Heart left ventricle (tissue), 16 donors: ENCODE measurements around the gene MYL6. TPM values are rescaled to one million over a fixed set of nuclear protein-coding genes. Genes with fewer than 3 reads are reported as not detected.
"Not testable (repeated sequence)": the region's sequence is repeated elsewhere in the genome, so short reads cannot be mapped to it uniquely, and the experiment has no call there.

ENCODE experiments used
- ATAC-seq, 4 donors: fragments of 200-7000 bp; cut with Tn5 transposase; one replicate each; pipeline ENCODE4 v1.9.1; 2020 to 2022; ENCODE audit warnings: moderate library complexity in 4 of 4, mild to moderate bottlenecking in 3 of 4, moderate number of reproducible peaks in 1 of 4
- DNase-seq, 5 donors: peaks; one replicate each; pipeline ENCODE4 v3.0.0-alpha.2; 2020
- H3K27ac ChIP-seq, 12 donors: fragments of 200-600 bp; sonication (generic) in 4 of 12; one replicate each; pipeline versions ENCODE4 v1.5.0 to v1.8.0; 2016 to 2022; ENCODE audit warnings: mild to moderate bottlenecking in 2 of 12
- H3K27me3 ChIP-seq, 9 donors: fragments of 200-600 bp; sonication (generic) in 2 of 9; one replicate each; pipeline versions ENCODE4 v1.5.1 to v1.8.0; 2016 to 2022; ENCODE audit warnings: mild to moderate bottlenecking in 3 of 9
- H3K36me3 ChIP-seq, 9 donors: fragments of 200-600 bp; sonication (generic) in 2 of 9; one replicate each; pipeline versions ENCODE4 v1.5.0 to v1.8.0; 2018 to 2022; ENCODE audit warnings: mild to moderate bottlenecking in 2 of 9
- H3K4me1 ChIP-seq, 12 donors: fragments of 200-600 bp; sonication (generic) in 4 of 12; one replicate each; pipeline versions ENCODE4 v1.5.0 to v1.8.0; 2016 to 2022; ENCODE audit warnings: mild to moderate bottlenecking in 3 of 12
- H3K4me3 ChIP-seq, 12 donors: fragments of 200-600 bp; sonication (generic) in 4 of 12; one replicate each; pipeline versions ENCODE4 v1.5.0 to v1.8.0; 2017 to 2022; ENCODE audit warnings: mild to moderate bottlenecking in 9 of 12, moderate library complexity in 4 of 12
- H3K9me3 ChIP-seq, 12 donors: fragments of 200-600 bp; sonication (generic) in 4 of 12; one replicate each; pipeline versions ENCODE4 v1.5.0 to v1.8.0; 2016 to 2022; ENCODE audit warnings: mild to moderate bottlenecking in 1 of 12
- POLR2A ChIP-seq, 2 donors: fragments of 450-650 bp; IDR thresholded peaks; one replicate each; pipeline ENCODE4 v1.6.1; 2017; ENCODE audit warnings: antibody characterized with exemption in 2 of 2, mild to moderate bottlenecking in 2 of 2, moderate library complexity in 2 of 2
- WGBS, 4 donors: extraction: QIAGEN DNeasy Blood & Tissue Kit in 2 of 4; methylation state at CpG; one replicate each; pipeline versions ENCODE4 v1.1.5 to v1.1.7; 2013 to 2018; 5-methylcytosine and 5-hydroxymethylcytosine counted together
- intact Hi-C, 10 donors: fragments of 100-400 bp; cut with DNase I; formaldehyde crosslinking; loops; one replicate each; pipeline versions ENCODE4 v1.11.1 to v1.14.2; 2022
- polyA plus RNA-seq, 2 donors: library from polyadenylated mRNA; stranded (reverse); fragments of 200-250 nt; gene quantifications; one replicate each; pipeline ENCODE4 v1.2.3, GENCODE V29; 2013
- total RNA-seq, 9 donors: library from RNA; depleted of rRNA in 2 of 9; stranded (reverse); fragments of >200 nt in 2 of 9; fragmentation: NEBNext Ultra II Directional in 3 of 9; extraction: Animal tissue kit (Norgen Biotek cat#: 25700) in 3 of 9; gene quantifications; one replicate each; pipeline versions ENCODE4 v1.1.0 to v1.2.4, GENCODE V29; 2016 to 2023
- TF ChIP-seq, protein P1 (sequence below), 12 donors: fragments of 200-600 bp; sonication (generic) in 4 of 12; IDR thresholded peaks; one replicate each; pipeline versions ENCODE4 v1.5.0 to v1.8.0; 2018 to 2022; ENCODE audit warnings: antibody characterized with exemption in 12 of 12, mild to moderate bottlenecking in 5 of 12
- donor health status: ischemic (EF 13 %, LVEDD 7.1; RV severe dilation, severe dysfunction).
- donor health status: healthy with polysubstance abuse.
- donor health status: DM: no; HTN: yes; CAD: no.
- donor health status: DM: no; HTN: no; CAD: no.
- donor health status: ischemic (EF 25% LVEDD 6.9; RV normal size, moderate dysfunction).
- donor health status: ischemic (EF 25% LVEDD 5.7; RV mildly dilated, moderate dysfunction).
- donor health status: healthy.
- donor health status: DM: yes; HTN: yes; CAD: no.
- donor health status: ischemic (EF 35%, LVEDD 5.7; RV mildly dilated, moderate dysfunction).
- donor health status: nonischemic (EF 11% LVEDD 7.7; RV severe dilation, severe dysfunction).
- donor health status: DM: yes; HTN: yes; CAD: no.
- donor health status: PGD.
- donor health status: ischemic (EF 29% LVEDD 5.4; RV normal size, mild dysfunction).
- donor health status: nonischemic (EF 23%, LVEDD 6.1; RV moderate dilation, normal function).

The MYL6 gene
- total and polyA plus RNA-seq, 11 donors: 355 to 1,383 (median 718) TPM

GRCh38 chr12:56155256-56155845, 2.8 kb upstream of the MYL6 start:
- TF ChIP-seq, protein P1, sequence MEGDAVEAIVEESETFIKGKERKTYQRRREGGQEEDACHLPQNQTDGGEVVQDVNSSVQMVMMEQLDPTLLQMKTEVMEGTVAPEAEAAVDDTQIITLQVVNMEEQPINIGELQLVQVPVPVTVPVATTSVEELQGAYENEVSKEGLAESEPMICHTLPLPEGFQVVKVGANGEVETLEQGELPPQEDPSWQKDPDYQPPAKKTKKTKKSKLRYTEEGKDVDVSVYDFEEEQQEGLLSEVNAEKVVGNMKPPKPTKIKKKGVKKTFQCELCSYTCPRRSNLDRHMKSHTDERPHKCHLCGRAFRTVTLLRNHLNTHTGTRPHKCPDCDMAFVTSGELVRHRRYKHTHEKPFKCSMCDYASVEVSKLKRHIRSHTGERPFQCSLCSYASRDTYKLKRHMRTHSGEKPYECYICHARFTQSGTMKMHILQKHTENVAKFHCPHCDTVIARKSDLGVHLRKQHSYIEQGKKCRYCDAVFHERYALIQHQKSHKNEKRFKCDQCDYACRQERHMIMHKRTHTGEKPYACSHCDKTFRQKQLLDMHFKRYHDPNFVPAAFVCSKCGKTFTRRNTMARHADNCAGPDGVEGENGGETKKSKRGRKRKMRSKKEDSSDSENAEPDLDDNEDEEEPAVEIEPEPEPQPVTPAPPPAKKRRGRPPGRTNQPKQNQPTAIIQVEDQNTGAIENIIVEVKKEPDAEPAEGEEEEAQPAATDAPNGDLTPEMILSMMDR (IDR thresholded peaks at IDR 0.05): no peak
- no peak for TF ChIP-seq POLR2A (IDR thresholded peaks at IDR 0.05)
- 86 to 94% (median 91%) methylated on average over 11 of the region's 11 CpGs for WGBS, 4 donors
- DNase-seq (no peak), ATAC-seq (no peak)
- Histone ChIP-seq H3K4me1 (peaks cover 4 to 46% (median 32%) of the 10 kb centered on the region in 12 donors), H3K27me3 (no peaks in the 10 kb centered on the region), H3K4me3 (no peak overlapping the region), H3K9me3 (no peaks in the 10 kb centered on the region), H3K27ac (no peak overlapping the region), H3K36me3 (peaks cover 0 to 12% (median 10%) of the 10 kb centered on the region in 9 donors)
- intact Hi-C loops: loop anchor here in 4 of 10 donors (5.0 kb wide), 2 partner anchors 33 to 38 kb away; partner anchors contain the start of genes RPL41 (in 3 of the 4) and ZC3H10 (in 3 of the 4)

DNA sequence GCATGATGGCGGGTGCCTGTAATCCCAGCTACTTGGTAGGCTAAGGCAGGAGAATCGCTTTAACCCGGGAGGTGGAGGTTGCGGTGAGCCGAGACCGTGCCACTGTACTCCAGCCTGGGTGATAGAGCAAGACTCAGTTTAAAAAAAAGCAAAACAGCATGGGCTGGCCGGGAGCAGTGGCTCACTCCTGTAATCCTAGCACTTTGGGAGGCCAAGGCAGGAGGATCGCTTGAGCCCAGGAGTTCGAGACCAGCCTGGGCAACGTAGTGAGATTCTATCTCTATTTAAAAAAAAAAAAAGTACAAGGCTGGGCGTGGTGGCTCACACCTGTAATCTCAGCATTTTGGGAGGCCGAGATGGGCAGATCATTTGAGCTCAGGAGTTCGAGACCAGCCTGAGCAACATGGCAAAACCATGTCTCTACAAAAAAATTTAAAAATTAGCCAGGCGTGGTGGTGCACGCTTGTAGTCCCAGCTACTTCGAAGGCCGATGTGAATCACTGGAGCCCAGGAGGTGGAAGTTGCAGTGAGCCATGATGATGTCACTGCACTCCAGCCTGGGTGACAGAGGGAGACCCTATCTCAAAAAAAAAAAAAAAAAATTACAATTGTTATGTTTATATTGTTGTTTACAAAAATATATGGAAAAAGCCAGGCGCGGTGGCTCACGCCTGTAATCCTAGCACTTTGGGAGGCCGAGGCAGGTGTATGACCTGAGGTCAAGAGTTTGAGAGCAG, 1.5 kb upstream of the MYL6 start:
- H3K9me3 ChIP-seq, ATAC-seq, H3K27me3 ChIP-seq, DNase-seq: not testable (repeated sequence)
- WGBS, 4 donors: 94 to 97% (median 95%) methylated on average over 21 of the region's 21 CpGs
- intact Hi-C loops: loop anchor here in 5 of 10 donors (1.0 to 5.0 kb wide), 3 partner anchors 28 to 39 kb away; partner anchors contain the start of genes RPL41 (in 3 of the 5), ZC3H10 (in 3 of the 5) and ESYT1 (in 1 of the 5)
- Histone ChIP-seq H3K36me3 (peaks cover 0 to 25% (median 23%) of the 10 kb centered on the region in 9 donors), H3K4me3 (peak overlapping the region in 11 of 12 donors; percentile 22 to 98 (median 93)), H3K27ac (peak overlapping the region; percentile 92 to 99 (median 98)), H3K4me1 (peaks cover 8 to 46% (median 41%) of the 10 kb centered on the region in 12 donors)

- Histone ChIP-seq H3K27ac (peak overlapping the region; percentile 92 to 99 (median 98)), H3K4me3 (peak overlapping the region; percentile 22 to 98 (median 90)), H3K36me3 (peaks cover 0 to 33% (median 31%) of the 10 kb centered on the region in 9 donors), H3K4me1 (peaks cover 8 to 51% (median 43%) of the 10 kb centered on the region in 12 donors), H3K27me3 (no peaks in the 10 kb centered on the region), H3K9me3 (no peaks in the 10 kb centered on the region)
- DNase-seq: peak; percentile 78 to 83 (median 79)
- intact Hi-C loops: loop anchor here in 9 of 10 donors (1.0 to 5.0 kb wide), 7 partner anchors 29 to 40 kb away; partner anchors contain the start of genes ZC3H10 (in 6 of the 9), RPL41 (in 3 of the 9), ESYT1 (in 2 of the 9) and SMARCC2 (in 1 of the 9)
- 7 to 12% (median 8%) methylated on average over 44 to 45 of the region's 45 CpGs for WGBS, 4 donors
- peak in 1 of 2 donors; percentile 23 for TF ChIP-seq POLR2A (IDR thresholded peaks at IDR 0.05)
- TF ChIP-seq, protein P1 (IDR thresholded peaks at IDR 0.05): peak; percentile 41 to 81 (median 60)
- peak; percentile 23 to 55 (median 42) for ATAC-seq
Measured at GRCh38 chr12:56157201-56158028, 744 bp upstream of the MYL6 start.

DNA sequence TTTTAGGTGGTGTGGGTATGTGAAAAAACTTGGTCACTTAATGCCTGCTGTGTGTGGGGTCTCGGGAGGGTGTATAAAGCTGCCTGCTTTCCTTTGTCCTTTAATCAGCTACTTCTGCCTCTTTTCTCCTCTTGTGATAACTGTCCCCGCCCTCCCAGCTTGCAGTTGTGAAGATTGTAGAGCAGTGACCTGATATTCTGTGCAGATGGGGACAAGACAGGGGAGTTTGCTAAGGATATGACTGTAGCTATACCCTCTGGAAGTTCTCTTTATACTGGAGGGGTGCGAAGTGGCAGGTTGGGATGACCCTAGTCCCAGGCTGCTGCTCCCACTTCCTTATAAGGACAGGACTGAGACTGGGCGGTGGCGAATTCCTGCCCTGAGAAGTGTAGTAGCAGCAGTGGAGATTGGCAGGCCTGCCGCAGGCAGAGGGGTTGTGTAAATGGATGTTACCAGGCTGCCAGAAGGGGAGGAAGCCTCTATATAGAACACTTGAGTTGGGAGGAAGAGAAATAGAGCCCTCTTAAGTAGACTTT, 835 bp downstream of the MYL6 start:
- Histone ChIP-seq H3K4me1 (peaks cover 4 to 45% (median 34%) of the 10 kb centered on the region in 12 donors), H3K27ac (peak overlapping the region; percentile 92 to 99 (median 98)), H3K27me3 (no peaks in the 10 kb centered on the region), H3K4me3 (peak overlapping the region; percentile 62 to 98 (median 90)), H3K9me3 (no peaks in the 10 kb centered on the region), H3K36me3 (peaks cover 0 to 49% (median 47%) of the 10 kb centered on the region in 9 donors)
- TF ChIP-seq, protein P1 (IDR thresholded peaks at IDR 0.05): no peak
- TF ChIP-seq POLR2A (IDR thresholded peaks at IDR 0.05): peak; percentile 70 to 81
- whole genome bisulfite sequencing, 4 donors: 0 to 1% (median 0%) methylated on average over 6 of the region's 6 CpGs
- intact Hi-C loops: loop anchor here in 9 of 10 donors (1.0 to 5.0 kb wide), 7 partner anchors 30 to 42 kb away; partner anchors contain the start of genes ZC3H10 (in 6 of the 9), RPL41 (in 3 of the 9), ESYT1 (in 1 of the 9) and SMARCC2 (in 1 of the 9)
- DNase-seq (peak; percentile 86 to 93 (median 88)), ATAC-seq (peak; percentile 74 to 83 (median 78))
